ENCODE measurements around the gene C1orf167. TPM values are rescaled to one million over a fixed set of nuclear protein-coding genes. Genes with fewer than 3 reads are reported as not detected.

The C1orf167 gene
- total RNA-seq, 1 experiment from 2014 or later: 0.39 TPM

GRCh38 chr1:11728126-11728806 lies 33.7 kb upstream of the C1orf167 start:
- H3K79me1 ChIP-seq (ENCODE audit: insufficient read depth, low read depth, low read length, poor library complexity, severe bottlenecking): no peaks in the 10 kb centered on the region
- no peak overlapping the region for H3T11ph ChIP-seq (ENCODE audit: low read length)
- no peak overlapping the region for H3K4ac ChIP-seq (ENCODE audit: low read depth, low read length)
- H3K18ac ChIP-seq (ENCODE audit: insufficient read length, low read depth, low read length): no peak overlapping the region
- Mint-ChIP-seq H3K36me3 (ENCODE audit: insufficient read depth in 1 of 3, low read depth in 3 of 3) (no peaks in the 10 kb centered on the region), H3K4me1 (peaks cover 49 to 55% of the 10 kb centered on the region in 2 experiments), H3K4me3 (no peak overlapping the region), H3K27ac (no peak overlapping the region), H3K27me3 (ENCODE audit: low read depth) (no peaks in the 10 kb centered on the region; the same call in none of the 2 replicates), H3K9me3 (no peaks in the 10 kb centered on the region; a peak in 1 of 5 replicates)
- no peak overlapping the region for H2BK12ac ChIP-seq (ENCODE audit: insufficient read length, low read depth, low read length)
- H3K56ac ChIP-seq (ENCODE audit: insufficient read length, low read depth, low read length): no peak overlapping the region
- WGBS (ENCODE audit: extremely low coverage, insufficient read length, low lambda C conversion rate): no CpG with 5 or more reads among the region's 4 CpGs
- peaks cover 8% of the 10 kb centered on the region for H3K4me1 ChIP-seq (ENCODE audit: insufficient read depth, low read length)
- H2BK15ac ChIP-seq (ENCODE audit: low read depth, low read length): no peak overlapping the region
- H3K9me3 ChIP-seq (ENCODE audit: control insufficient read depth, low read depth, low read length): no peaks in the 10 kb centered on the region
- H2AK5ac ChIP-seq (ENCODE audit: insufficient read length, low read length): no peak overlapping the region
- no peak overlapping the region for H3K23ac ChIP-seq (ENCODE audit: insufficient read length, low read depth, low read length)
- no peak overlapping the region; the same call in 1 of the 2 replicates for H3K14ac ChIP-seq (ENCODE audit: insufficient read depth, low read length)
- H2BK5ac ChIP-seq (ENCODE audit: insufficient read length, low read length): no peak overlapping the region
- no peak overlapping the region for H3K27ac ChIP-seq (ENCODE audit: insufficient read length, low read depth, low read length)
- no peaks in the 10 kb centered on the region for H3K79me2 ChIP-seq (ENCODE audit: insufficient read depth, low read length)
- H4K20me1 ChIP-seq (ENCODE audit: control insufficient read depth, insufficient read depth, insufficient read length): no peaks in the 10 kb centered on the region
- H4K91ac ChIP-seq (ENCODE audit: insufficient read length, low read depth, low read length): no peak overlapping the region
- no peak for DNase-seq
- TF ChIP-seq CTCF (conservative IDR thresholded peaks at IDR 0.05): no peak
- H4K5ac ChIP-seq (ENCODE audit: insufficient read length, low read depth, low read length): no peak overlapping the region
- no peaks in the 10 kb centered on the region for H3K27me3 ChIP-seq (ENCODE audit: insufficient read depth, low read length)
- no peak overlapping the region for H2BK20ac ChIP-seq (ENCODE audit: low read depth, low read length, poor library complexity, severe bottlenecking)
- no peak overlapping the region for H2BK120ac ChIP-seq (ENCODE audit: low read depth, low read length, poor library complexity, severe bottlenecking)
- no peak overlapping the region for H2AFZ ChIP-seq (ENCODE audit: low read length)
- no peak overlapping the region for H3K9ac ChIP-seq (ENCODE audit: extremely low read depth, insufficient read length, low read length)
- H4K8ac ChIP-seq (replicated peaks; ENCODE audit: insufficient read length, low read depth, low read length): no peak overlapping the region
- no peaks in the 10 kb centered on the region for H3K23me2 ChIP-seq (ENCODE audit: insufficient read length, low read depth, low read length, poor library complexity, severe bottlenecking)
- no peak overlapping the region for H3K4me2 ChIP-seq (ENCODE audit: insufficient read depth, insufficient read length, low read length)
